ENCODE data around the gene TRIL. TPM values are rescaled to one million over a fixed set of nuclear protein-coding genes. Genes with fewer than 3 reads are reported as not detected.

TRIL gene
- total RNA-seq, 1 experiment from 2014 or later: 0.47 TPM

DNA sequence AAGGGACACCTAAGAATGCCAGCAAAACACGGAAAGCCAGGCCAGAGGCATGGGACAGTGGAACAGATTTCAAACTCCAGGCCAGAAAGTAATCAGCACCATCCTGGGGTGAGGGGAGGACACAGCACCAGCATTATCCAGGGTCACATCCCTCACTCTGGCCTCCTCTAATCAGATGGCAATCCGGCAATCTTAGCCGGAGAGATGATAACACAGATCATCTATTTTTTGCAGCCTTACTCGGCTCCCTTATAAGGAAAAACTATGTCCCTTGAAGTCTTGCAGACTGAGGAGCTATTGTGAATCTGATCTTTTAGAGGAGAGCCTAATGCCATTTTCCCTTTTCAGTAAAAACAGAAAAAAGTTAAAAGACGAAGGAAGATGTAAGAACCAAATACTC, 16.5 kb downstream of the TRIL start:
- H3K27me3 Mint-ChIP-seq (ENCODE audit: unreplicated experiment): no peaks in the 10 kb centered on the region
- intact Hi-C loops (cut with micrococcal nuclease; ENCODE audit: unreplicated experiment): no loop called here
- H3K4me3 Mint-ChIP-seq (ENCODE audit: low read depth, unreplicated experiment): no peak overlapping the region
- TF ChIP-seq, protein P1, sequence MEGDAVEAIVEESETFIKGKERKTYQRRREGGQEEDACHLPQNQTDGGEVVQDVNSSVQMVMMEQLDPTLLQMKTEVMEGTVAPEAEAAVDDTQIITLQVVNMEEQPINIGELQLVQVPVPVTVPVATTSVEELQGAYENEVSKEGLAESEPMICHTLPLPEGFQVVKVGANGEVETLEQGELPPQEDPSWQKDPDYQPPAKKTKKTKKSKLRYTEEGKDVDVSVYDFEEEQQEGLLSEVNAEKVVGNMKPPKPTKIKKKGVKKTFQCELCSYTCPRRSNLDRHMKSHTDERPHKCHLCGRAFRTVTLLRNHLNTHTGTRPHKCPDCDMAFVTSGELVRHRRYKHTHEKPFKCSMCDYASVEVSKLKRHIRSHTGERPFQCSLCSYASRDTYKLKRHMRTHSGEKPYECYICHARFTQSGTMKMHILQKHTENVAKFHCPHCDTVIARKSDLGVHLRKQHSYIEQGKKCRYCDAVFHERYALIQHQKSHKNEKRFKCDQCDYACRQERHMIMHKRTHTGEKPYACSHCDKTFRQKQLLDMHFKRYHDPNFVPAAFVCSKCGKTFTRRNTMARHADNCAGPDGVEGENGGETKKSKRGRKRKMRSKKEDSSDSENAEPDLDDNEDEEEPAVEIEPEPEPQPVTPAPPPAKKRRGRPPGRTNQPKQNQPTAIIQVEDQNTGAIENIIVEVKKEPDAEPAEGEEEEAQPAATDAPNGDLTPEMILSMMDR (IDR thresholded peaks at IDR 0.05; ENCODE audit: unreplicated experiment): no peak
- no peaks in the 10 kb centered on the region for H3K9me3 Mint-ChIP-seq (ENCODE audit: low read depth, unreplicated experiment)
- H3K36me3 Mint-ChIP-seq (ENCODE audit: insufficient read depth, unreplicated experiment): no peaks in the 10 kb centered on the region
- no peak overlapping the region for H3K27ac Mint-ChIP-seq (ENCODE audit: unreplicated experiment)
- no TSS peak for BruUV-seq (replicated peaks)
- H3K4me1 Mint-ChIP-seq (ENCODE audit: low read depth, unreplicated experiment): no peaks in the 10 kb centered on the region
- DNase-seq: no peak
- CTCF ChIA-PET: interaction anchor here (1.0 kb wide), 1 partner anchor 19 kb away, joined by 3 read pairs; no protein-coding TSS in a partner anchor

DNA sequence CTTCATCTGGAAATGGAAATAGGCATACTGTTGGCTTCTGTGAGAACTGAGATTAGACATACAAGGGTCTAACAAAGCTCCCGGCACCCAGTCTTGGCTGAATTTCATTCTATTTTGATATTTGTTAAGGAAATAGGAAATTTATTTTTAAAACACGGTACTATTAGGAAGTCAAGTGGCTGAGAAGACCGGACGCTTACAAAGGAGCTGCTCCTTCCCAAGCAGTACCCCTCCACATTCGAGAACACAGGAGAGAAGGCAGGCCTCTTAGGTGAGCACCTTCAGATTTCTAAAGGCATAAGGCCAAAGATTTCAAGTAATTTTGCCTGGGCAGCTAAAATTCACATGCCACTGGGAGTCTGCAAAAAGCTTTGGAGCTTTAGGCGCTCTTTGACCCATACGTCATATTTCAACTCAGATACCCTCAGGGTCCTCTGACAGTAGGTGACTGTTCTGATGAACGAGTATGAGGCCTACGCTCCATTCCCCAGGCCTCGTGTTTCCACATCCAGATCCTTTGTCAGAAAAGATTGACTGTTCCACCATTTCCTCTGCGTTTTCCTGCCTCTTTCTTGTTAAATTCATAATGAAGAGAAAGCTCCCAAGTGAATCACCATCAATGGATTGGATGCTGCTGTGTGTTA, 17.3 kb downstream of the TRIL start:
- H3K27ac Mint-ChIP-seq (ENCODE audit: unreplicated experiment): no peak overlapping the region
- H3K36me3 Mint-ChIP-seq (ENCODE audit: insufficient read depth, unreplicated experiment): no peaks in the 10 kb centered on the region
- CTCF ChIA-PET: interaction anchor here (0.8 to 1.0 kb wide), 3 partner anchors 9 to 22 kb away, joined by 3 to 5 read pairs (median 3); no protein-coding TSS in a partner anchor
- H3K4me3 Mint-ChIP-seq (ENCODE audit: low read depth, unreplicated experiment): no peak overlapping the region
- H3K4me1 Mint-ChIP-seq (ENCODE audit: low read depth, unreplicated experiment): no peaks in the 10 kb centered on the region
- no TSS peak for BruUV-seq (replicated peaks)
- TF ChIP-seq, protein P1 (IDR thresholded peaks at IDR 0.05; ENCODE audit: unreplicated experiment): no peak
- H3K27me3 Mint-ChIP-seq (ENCODE audit: unreplicated experiment): no peaks in the 10 kb centered on the region
- no peak for DNase-seq
- intact Hi-C loops (cut with micrococcal nuclease; ENCODE audit: unreplicated experiment): no loop called here
- no peaks in the 10 kb centered on the region for H3K9me3 Mint-ChIP-seq (ENCODE audit: low read depth, unreplicated experiment)

DNA sequence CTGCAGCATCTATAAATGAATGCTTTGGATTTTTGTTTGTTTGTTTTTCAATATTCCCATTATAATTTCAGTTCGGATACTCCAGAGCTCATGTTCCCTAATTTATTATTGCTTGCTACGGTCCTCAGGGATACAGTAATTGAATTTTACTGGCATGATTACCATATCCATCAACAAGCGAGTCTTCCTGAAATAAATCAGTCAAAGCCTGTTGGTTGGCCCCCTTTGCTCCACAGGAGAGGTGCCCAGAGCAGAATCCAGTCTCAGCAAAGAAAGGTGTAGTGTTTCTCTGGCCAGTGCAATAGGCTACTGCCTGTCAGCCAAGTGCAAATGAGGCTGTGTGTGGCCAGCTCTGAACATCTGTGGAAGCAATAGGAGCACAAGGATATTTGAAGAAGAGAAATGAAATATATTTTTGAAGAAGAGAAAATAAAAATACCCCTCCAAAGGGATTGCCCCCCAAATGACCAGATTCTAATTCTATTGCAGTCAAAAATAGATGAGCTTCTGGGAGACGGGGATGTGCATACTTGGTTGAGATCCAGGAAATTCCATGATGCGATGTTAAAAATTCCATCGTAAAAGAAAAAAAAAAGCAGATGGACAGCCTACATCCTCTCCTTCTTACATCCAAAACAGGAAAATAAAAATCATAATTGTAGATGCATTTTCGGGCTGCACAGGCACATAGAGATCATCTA, 18.1 kb downstream of the TRIL start:
- CTCF ChIA-PET: interaction anchor here (0.7 to 1.4 kb wide), 3 partner anchors 10 to 670 kb away, joined by 3 to 4 read pairs (median 3); no protein-coding TSS in a partner anchor

DNA sequence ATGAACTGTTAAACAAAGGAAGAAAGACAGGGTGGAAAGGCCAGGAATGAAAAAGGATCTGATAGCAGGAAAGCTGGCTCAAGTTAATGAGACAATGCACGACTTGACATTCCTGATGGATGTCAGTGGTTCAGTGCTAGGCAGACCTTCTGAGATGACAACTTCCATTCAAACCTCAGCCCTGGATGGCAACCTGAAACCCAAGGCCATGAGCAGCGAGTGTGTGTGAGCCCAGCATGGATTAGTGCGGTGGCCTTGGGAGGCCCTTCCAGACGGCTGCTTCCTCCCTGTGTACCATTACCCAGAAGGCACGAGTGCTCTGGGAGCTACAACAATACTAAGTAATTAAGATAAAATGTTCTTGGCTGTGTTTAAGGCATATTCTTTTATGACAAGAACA, 18.8 kb downstream of the TRIL start:
- Mint-ChIP-seq H3K4me1 (ENCODE audit: low read depth, unreplicated experiment) (peaks cover 3% of the 10 kb centered on the region), H3K27me3 (ENCODE audit: unreplicated experiment) (no peaks in the 10 kb centered on the region), H3K4me3 (ENCODE audit: low read depth, unreplicated experiment) (no peak overlapping the region), H3K36me3 (ENCODE audit: insufficient read depth, unreplicated experiment) (no peaks in the 10 kb centered on the region), H3K27ac (ENCODE audit: unreplicated experiment) (no peak overlapping the region), H3K9me3 (ENCODE audit: low read depth, unreplicated experiment) (no peaks in the 10 kb centered on the region)
- intact Hi-C loops (cut with micrococcal nuclease; ENCODE audit: unreplicated experiment): no loop called here
- CTCF ChIA-PET: interaction anchor here (1.0 to 1.4 kb wide), 2 partner anchors 10 to 18 kb away, joined by 3 read pairs; no protein-coding TSS in a partner anchor
- DNase-seq: no peak
- TF ChIP-seq, protein P1 (IDR thresholded peaks at IDR 0.05; ENCODE audit: unreplicated experiment): no peak
- BruUV-seq (replicated peaks): no TSS peak

More for the DNA sequence above, 18.1 kb downstream of the TRIL start:
- DNase-seq: no peak
- TF ChIP-seq, protein P1 (IDR thresholded peaks at IDR 0.05; ENCODE audit: unreplicated experiment): no peak
- intact Hi-C loops (cut with micrococcal nuclease; ENCODE audit: unreplicated experiment): no loop called here
- Mint-ChIP-seq H3K27ac (ENCODE audit: unreplicated experiment) (no peak overlapping the region), H3K36me3 (ENCODE audit: insufficient read depth, unreplicated experiment) (no peaks in the 10 kb centered on the region), H3K4me3 (ENCODE audit: low read depth, unreplicated experiment) (no peak overlapping the region), H3K27me3 (ENCODE audit: unreplicated experiment) (no peaks in the 10 kb centered on the region), H3K9me3 (ENCODE audit: low read depth, unreplicated experiment) (no peaks in the 10 kb centered on the region), H3K4me1 (ENCODE audit: low read depth, unreplicated experiment) (no peaks in the 10 kb centered on the region)
- no TSS peak for BruUV-seq (replicated peaks)
